Mononuclear cell (primary cell): ENCODE data around the gene ASAP2. TPM values are rescaled to one million over a fixed set of nuclear protein-coding genes. Genes with fewer than 3 reads are reported as not detected.

Source experiments
- H3K27me3 ChIP-seq: 2 replicates; pipeline ENCODE4 v1.6.0; 2011; ENCODE audit warnings: low read length, control low read depth; ENCODE audit not compliant: insufficient read depth
- H3K4me1 ChIP-seq: 2 replicates; pipeline ENCODE4 v1.5.1; 2011; ENCODE audit warnings: mild to moderate bottlenecking, low read length, control low read depth; ENCODE audit not compliant: insufficient read depth
- H3K4me3 ChIP-seq: 2 replicates; pipeline ENCODE4 v1.5.1; 2011; ENCODE audit warnings: mild to moderate bottlenecking, low read length, moderate library complexity
- H3K9me3 ChIP-seq: 2 replicates; pipeline ENCODE4 v1.5.1; 2011; ENCODE audit warnings: low read depth, mild to moderate bottlenecking, control low read depth, low read length
- total RNA-seq: library from RNA; depleted of rRNA; stranded (reverse); fragments of >200 nt; gene quantifications from one replicate; pipeline ENCODE4 v1.2.3, GENCODE V29; 2012

Gene ASAP2
- total RNA-seq, 1 donor, result 4.6 TPM

- Histone ChIP-seq H3K27me3 (no peaks in the 10 kb centered on the region), H3K9me3 (no peaks in the 10 kb centered on the region), H3K4me3 (no peak overlapping the region), H3K4me1 (no peaks in the 10 kb centered on the region)
These were observed 100.9 kb downstream of the ASAP2 start for GRCh38 chr2:9307535-9307934.

GRCh38 chr2:9308186-9308955 lies 101.8 kb downstream of the ASAP2 start:
- no peaks in the 10 kb centered on the region for H3K9me3 ChIP-seq
- H3K4me1 ChIP-seq, result no peaks in the 10 kb centered on the region
- no peaks in the 10 kb centered on the region for H3K27me3 ChIP-seq
- H3K4me3 ChIP-seq, result no peak overlapping the region

GRCh38 chr2:9309147-9309546 lies 102.5 kb downstream of the ASAP2 start:
- H3K4me3 ChIP-seq, result no peak overlapping the region
- no peaks in the 10 kb centered on the region for H3K27me3 ChIP-seq
- H3K4me1 ChIP-seq, result no peaks in the 10 kb centered on the region
- no peaks in the 10 kb centered on the region for H3K9me3 ChIP-seq

GRCh38 chr2:9310377-9310776 lies 103.8 kb downstream of the ASAP2 start:
- no peaks in the 10 kb centered on the region for H3K4me1 ChIP-seq
- no peaks in the 10 kb centered on the region for H3K27me3 ChIP-seq
- no peak overlapping the region for H3K4me3 ChIP-seq
- H3K9me3 ChIP-seq, result no peaks in the 10 kb centered on the region

- Histone ChIP-seq H3K4me3 (no peak overlapping the region), H3K27me3 (no peaks in the 10 kb centered on the region), H3K4me1 (no peaks in the 10 kb centered on the region), H3K9me3 (no peaks in the 10 kb centered on the region)
These were observed 104.2 kb downstream of the ASAP2 start for GRCh38 chr2:9310798-9311197.

GRCh38 chr2:9311488-9311887 lies 104.9 kb downstream of the ASAP2 start:
- no peak overlapping the region for H3K4me3 ChIP-seq
- H3K27me3 ChIP-seq, result no peaks in the 10 kb centered on the region
- no peaks in the 10 kb centered on the region for H3K9me3 ChIP-seq
- no peaks in the 10 kb centered on the region for H3K4me1 ChIP-seq

- H3K4me1 ChIP-seq, result no peaks in the 10 kb centered on the region
These were observed 106.0 kb downstream of the ASAP2 start for GRCh38 chr2:9312591-9312990.

GRCh38 chr2:9313443-9313842 lies 106.8 kb downstream of the ASAP2 start:
- no peak overlapping the region for H3K4me3 ChIP-seq
- H3K4me1 ChIP-seq, result no peaks in the 10 kb centered on the region
- no peaks in the 10 kb centered on the region for H3K27me3 ChIP-seq
- no peaks in the 10 kb centered on the region for H3K9me3 ChIP-seq

More at GRCh38 chr2:9312591-9312990, 106.0 kb downstream of the ASAP2 start:
- Histone ChIP-seq H3K27me3 (no peaks in the 10 kb centered on the region), H3K9me3 (no peaks in the 10 kb centered on the region), H3K4me3 (no peak overlapping the region)

- Histone ChIP-seq H3K4me3 (no peak overlapping the region), H3K4me1 (no peaks in the 10 kb centered on the region), H3K9me3 (no peaks in the 10 kb centered on the region), H3K27me3 (no peaks in the 10 kb centered on the region)
These were observed 108.8 kb downstream of the ASAP2 start for GRCh38 chr2:9315280-9315847.

- Histone ChIP-seq H3K4me1 (no peaks in the 10 kb centered on the region), H3K4me3 (no peak overlapping the region), H3K27me3 (no peaks in the 10 kb centered on the region), H3K9me3 (no peaks in the 10 kb centered on the region)
These were observed 110.9 kb downstream of the ASAP2 start for GRCh38 chr2:9317559-9317958.

- H3K4me1 ChIP-seq, result no peaks in the 10 kb centered on the region
- H3K27me3 ChIP-seq, result no peaks in the 10 kb centered on the region
- H3K4me3 ChIP-seq, result no peak overlapping the region
- H3K9me3 ChIP-seq, result no peaks in the 10 kb centered on the region
These were observed 112.1 kb downstream of the ASAP2 start for GRCh38 chr2:9318461-9319337.

- no peak overlapping the region for H3K4me3 ChIP-seq
These were observed 112.7 kb downstream of the ASAP2 start for GRCh38 chr2:9319338-9319715.

GRCh38 chr2:9322576-9322975 lies 116.0 kb downstream of the ASAP2 start:
- Histone ChIP-seq H3K27me3 (no peaks in the 10 kb centered on the region), H3K9me3 (no peaks in the 10 kb centered on the region), H3K4me3 (no peak overlapping the region), H3K4me1 (no peaks in the 10 kb centered on the region)

More at GRCh38 chr2:9319338-9319715, 112.7 kb downstream of the ASAP2 start:
- Histone ChIP-seq H3K27me3 (no peaks in the 10 kb centered on the region), H3K4me1 (no peaks in the 10 kb centered on the region), H3K9me3 (no peaks in the 10 kb centered on the region)

- H3K9me3 ChIP-seq, result no peaks in the 10 kb centered on the region
- H3K27me3 ChIP-seq, result no peaks in the 10 kb centered on the region
- H3K4me3 ChIP-seq, result no peak overlapping the region
- H3K4me1 ChIP-seq, result peaks cover 3% of the 10 kb centered on the region
These were observed 118.8 kb downstream of the ASAP2 start for GRCh38 chr2:9325428-9325827.

GRCh38 chr2:9326975-9327374 lies 120.4 kb downstream of the ASAP2 start:
- H3K4me1 ChIP-seq, result peaks cover 8% of the 10 kb centered on the region
- H3K4me3 ChIP-seq, result no peak overlapping the region
- H3K27me3 ChIP-seq, result no peaks in the 10 kb centered on the region
- H3K9me3 ChIP-seq, result no peaks in the 10 kb centered on the region
